Stimulated activated CD4-positive, alpha-beta T cell treated with anti-CD3 and anti-CD28 coated beads, Interleukin-1b, Interleukin-23, amount 100 ng/mL, for 24 hours (primary cell): Measurements from ENCODE around the gene ARHGEF17.

Experiments used
- DNase-seq, 4 experiments: peaks; one replicate each; pipeline ENCODE4 v3.0.0-alpha.2; 2020; ENCODE audit warnings: low read depth in 4 of 4, low spot score in 1 of 4

ARHGEF17 gene

DNA sequence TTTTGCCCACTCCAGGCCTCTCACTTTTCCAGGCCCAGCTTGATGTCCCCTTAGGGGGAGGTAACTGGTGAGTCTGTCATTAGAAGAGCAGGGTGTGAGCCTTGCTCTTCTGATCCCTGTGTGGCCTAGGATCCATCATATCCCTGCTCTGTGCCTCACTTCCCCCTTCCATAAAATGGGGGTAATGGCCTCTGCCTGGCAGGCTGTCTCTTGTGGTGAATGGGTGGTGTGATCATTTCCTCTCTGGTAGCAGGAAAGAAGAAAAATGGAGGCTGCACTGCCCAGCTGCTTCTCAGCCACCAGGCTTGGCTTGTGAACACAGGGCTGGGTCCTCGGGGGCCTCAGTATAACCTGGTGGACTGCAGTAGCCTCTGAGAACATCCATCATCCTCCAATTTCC is 5.6 kb downstream of the ARHGEF17 start:
- DNase-seq: no peak

DNA sequence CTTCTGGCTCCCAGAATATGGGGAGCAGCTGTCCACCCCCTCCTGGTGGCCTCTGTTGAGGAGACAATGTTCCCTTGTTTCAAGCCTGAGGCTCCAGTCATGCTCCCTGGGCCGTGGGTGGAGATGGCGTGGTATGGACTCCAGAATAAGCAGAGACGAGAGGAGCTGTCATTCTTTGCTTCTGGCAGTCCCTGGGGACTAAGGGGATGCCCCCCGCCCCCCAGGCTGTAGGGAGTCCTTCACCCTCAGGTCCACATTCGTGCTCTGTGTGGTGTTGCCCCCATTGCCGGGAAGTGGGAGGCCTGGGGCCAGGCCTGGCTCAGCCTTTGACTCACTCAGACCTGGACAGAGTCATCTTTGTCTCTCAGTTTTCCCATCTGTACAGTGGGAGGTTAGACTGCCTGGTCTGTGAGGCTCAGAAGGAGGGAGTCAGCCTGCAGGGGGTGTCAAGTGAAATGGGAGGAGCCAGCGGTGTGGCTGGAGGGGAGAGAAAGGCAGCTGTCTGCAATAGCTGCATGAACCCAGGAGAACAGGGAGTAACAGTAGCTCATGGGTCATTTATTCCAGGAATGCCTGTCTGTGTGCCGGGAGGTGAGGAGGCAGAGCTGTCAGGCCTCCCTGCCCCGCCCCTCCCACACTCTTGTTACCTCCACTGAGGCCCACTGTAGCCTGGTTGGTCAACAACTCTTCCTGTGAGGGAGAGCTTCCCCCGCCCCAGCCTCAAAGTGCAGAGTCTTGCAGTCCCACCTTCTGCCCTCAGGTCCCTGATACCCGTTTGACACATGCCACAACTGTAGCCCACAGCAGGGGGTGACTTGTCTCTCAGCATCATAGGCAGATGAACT is 6.3 kb downstream of the ARHGEF17 start:
- DNase-seq: no peak

DNA sequence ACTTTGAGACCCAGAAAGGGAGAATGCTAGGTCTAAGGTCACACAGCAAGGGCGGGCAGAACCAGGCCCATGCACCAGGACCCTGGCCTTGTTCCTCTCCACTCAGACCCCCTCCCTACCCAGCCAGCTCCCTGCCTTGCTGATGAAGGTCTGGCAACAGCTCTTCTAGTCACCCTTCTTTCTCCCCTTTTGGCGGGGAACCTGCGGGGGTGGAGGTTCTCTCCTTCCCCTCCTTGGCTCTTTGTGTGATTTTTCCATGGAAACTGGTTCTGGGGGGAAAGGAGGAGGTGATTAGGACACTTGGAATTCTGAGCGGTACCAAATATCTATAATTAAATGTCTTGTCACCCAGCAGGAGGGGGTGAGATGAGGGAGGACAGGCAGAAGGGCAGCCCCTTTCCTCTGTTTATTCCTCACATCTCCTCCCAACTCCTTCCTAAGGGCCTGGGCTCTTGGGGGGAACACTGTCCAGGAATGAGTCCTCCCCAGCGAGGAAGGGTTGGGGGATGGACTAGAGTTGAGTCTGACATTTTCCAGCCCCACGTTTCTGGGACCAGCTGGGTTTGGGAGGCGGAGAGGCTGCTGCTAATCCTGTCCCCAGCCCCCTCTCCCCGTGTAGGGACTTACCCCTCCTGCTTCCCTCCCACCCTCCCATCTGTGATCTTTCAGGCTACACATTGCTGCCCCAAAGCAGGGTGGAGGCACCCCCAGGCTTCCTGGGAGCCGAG is 7.4 kb downstream of the ARHGEF17 start:
- no peak for DNase-seq

DNA sequence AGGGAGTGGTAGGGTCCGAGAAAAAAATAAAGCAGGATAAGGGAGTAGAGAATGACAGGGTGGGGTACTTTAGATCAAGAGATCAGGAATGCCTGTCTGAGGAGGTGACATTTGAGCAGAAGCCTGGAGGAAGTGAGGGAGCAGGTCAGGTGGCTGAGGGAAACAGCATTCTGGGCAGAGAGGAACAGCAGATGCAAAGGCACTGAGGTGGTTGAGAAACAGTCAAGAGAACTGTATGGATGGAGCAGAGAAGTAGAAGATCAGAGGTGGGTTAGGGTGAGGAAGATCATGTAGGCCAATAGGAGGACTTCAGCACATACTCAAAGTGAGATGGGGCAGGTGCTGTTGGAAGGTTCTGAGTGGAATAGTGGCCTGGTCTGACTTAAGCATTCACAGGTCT is 8.3 kb downstream of the ARHGEF17 start:
- DNase-seq: no peak

DNA sequence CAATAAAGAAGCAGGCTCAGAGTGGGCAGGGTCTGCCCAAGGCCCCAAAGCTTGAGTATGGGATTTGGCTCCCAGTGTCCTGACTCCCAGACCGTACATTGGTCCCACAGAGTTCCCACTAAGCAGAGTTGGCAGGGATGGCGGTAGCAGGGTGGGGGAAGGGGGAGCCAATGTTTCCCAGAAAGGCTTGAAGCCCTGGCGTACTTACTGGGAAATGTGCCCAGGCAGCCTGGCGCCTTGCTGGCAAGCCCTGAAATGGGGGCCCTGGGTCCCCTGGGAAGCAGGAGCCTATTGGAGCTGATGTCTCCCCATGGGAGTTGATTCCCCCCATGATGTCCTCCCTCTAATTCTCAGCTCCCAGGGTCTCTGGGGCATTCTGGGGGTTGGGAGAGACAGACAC is 9.3 kb downstream of the ARHGEF17 start:
- DNase-seq: no peak

DNA sequence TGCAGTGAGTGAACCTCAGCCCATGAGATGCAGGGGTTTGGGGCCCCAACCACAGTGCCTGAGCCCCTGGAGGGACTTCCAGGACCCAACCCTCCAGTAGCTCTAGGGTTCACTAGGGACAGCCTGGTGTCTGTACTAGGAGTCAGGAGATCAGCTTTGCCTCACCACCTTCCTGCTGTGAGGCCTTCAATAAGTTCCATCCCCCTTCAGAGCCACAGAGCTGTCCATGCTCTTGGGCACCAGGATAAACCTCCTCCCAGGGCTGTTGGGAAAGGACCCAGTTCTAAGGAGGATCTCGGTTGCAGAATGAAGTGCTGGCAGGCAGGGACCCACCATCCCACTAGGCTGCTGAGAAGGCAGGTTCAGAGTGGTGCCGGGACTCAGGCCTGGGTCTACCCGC is 9.7 kb downstream of the ARHGEF17 start:
- DNase-seq: no peak

DNA sequence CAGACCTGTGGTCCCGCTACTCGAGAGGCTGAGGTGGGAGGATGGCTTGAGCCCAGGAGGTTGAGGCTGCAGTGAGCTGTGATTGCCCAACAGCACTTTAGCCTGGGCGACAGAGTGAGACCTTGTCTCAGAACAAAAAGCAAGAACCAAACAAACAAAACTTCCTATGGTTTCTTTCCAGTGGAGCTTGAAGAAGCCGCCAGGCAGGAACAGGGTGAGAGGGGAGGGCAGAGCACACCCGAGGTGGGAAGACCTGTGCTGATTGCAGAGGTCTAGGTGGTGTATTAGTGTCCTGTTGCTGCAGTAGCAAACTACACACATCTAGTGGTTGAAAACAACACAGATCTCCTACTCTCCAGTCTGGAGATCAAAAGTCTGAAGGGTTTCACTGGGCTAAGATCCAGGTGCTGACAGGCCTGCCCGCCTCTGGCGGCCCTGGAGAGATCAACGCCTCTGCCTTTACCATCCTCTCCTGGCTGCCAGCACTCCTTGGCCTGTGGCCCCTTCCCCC is 10.5 kb downstream of the ARHGEF17 start:
- no peak for DNase-seq

DNA sequence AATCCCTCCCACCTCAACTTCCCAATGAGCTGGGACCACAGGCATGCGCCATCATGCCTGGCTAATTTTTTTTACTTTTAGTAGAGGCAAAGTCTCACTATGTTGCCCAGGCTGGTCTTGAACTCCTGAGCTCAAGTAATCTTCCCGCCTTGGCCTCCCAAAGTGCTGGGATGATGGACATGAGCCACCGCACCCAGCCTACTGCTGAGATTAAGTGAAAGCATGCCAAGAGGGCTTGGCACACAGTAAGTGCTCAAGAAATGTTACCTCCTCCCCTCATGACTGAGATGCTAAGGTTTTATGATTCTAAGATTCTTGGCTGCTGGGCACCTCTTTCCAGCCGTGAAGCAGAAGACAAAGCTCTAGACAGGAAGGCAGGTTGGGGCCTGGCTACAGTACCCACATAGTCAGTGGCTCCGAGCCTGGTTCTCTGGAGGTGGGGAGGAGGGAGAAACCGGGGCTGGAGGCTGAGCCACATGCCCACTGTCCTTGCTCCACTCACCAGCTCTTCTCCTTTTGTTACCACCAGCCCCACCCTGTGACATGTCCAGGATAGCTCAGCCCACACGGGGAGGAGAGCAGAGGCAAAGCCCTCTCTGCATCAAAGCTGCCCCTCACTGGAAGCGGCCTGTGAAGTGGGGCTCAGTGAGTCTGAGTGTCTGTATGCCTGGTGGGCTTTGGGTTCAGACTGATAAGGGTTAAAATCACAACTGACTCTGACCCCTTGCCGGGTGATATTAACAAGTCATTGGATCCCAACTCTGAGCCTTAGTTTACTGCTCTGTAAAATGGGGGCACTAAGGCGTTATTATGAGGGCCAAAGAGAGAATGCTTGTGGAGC is 12.9 kb downstream of the ARHGEF17 start:
- DNase-seq: no peak

DNA sequence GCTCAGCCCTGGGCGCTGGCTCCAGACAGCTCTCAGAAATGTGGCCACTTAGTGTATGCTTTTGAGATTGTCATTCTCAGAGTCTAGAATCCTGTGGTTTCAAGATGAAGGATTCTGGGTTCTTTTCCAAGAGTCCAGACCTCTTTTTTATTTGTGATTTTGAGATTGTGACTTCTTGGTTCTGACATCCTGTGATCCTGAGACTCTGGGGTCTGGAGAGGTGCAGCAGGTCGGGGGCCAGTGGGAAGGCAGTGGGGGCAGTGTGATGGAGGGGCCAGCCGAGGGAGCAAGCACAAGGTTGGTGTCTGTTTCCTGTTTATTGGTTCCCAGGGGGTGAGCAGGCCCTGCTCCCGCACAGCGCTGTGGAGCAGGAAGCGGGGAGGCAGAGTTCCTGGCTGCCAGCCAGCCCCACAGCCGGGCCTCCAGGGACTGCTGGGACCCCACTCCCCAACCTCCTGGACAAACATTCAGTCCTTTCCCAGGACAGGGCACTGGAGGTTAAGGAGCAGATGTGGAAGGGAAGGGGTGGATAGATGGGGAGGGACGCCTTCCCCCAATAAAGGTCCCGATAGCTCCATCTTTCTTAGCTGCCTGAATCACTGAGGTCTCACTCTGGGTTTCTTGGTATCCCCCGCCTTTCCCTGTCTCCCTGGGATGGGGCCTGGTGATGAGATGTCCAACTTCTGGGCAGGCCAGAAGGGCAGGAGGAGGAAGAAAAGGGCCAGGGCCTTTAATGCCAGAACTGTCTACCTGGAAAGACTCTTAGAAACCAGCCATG is 13.7 kb downstream of the ARHGEF17 start:
- DNase-seq: no peak

DNA sequence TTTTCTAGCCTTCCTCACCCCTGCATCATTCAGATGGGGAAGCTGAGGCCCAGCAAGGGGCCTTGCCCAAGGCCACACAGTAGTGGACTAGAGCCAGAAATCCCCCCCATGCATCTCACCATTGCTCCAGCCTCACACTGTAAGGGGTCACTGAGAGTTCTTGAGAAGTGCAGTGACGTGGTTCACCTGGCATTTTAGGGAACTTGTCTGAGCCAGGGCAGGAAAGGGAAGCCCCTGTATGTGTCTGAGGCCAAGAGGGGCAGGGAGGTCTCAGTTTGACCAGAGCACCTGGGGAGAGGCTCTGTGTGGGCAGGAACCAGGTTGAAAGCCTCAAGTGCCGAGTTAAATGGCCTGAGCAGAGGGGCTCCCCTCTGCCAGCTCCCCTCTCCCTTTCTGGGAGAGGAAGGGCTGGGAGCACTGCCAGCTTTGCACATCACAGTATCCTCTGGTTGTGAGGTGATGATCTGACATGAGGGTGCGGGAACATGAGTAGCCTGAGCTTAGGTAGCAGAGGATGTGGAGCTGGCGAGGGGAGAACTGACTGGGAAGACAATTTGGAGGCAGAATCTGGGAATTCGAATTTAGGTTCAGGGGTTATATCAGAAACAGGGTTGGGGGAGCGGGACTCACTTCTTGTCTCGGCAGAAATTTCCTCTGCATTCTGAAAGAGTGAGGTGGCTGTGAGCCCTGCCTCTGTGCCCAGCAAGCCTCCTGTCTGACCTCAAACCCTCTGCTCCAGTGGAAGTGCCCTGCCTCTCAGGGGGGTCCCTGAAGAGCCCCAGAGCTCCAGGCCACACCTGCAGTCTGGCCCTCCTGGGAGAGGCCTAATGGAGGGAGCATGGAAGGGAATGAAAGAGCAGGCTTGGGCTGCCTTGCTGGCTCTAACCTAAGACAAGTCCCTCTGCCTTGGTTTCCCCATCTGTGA is 14.6 kb downstream of the ARHGEF17 start:
- DNase-seq: no peak

DNA sequence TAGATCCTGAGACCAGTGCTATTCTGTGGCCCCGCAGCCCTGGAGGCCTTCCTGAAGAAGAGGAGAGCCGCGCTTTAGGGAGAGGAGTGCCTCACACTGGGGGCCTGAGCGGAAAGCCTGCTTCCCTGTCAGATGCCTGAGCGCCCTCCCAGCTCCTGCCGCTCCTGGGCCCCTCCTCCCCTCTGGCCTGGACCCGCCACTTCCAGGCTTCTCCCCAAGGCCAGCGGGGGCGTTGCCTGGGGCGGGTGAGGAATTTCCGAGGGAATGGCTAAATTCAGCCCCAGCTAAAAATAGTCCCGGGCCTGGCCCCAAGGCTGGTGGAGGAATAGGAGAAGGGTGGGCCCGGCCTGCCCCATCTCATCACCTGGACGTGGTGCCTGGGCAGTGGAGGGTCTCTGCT is 15.4 kb downstream of the ARHGEF17 start:
- no peak for DNase-seq

DNA sequence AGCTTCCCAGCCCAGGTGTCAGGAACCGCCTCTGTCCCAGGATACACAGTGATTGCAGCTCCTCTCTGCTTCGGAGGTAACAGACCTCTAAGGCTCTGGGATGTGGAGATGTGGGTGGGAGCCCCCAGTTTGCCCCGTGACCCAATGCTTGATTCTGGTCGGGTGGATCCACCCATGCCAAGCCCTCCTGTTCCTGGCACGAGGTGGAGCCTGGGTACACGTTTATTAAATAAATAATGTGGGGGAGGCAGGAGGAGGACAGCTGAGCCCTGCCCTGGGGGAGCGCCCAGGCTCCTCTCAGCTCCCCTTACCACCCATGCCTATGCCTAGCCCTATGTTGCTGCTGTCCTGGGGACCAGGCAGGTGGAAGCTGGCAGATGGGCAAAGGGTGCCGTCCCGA is 16.0 kb downstream of the ARHGEF17 start:
- DNase-seq: no peak

DNA sequence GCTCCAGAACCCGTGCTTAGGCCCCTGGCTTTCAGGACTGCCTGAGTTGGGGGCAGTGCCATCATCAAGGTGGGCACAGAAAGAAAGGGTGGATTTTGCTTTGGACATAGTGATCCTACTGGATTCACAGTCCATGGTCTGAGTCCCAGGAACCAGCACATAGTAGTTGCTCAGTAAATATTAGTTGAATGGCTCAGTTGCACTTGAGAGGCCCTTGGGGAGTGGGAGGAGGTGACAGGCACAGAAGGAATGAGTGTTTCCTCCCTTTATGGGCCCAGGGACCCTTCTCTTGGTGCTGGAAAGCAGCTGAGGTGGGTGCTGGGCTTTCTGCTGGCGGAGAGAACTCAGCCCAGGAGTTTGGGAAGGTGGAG is 16.6 kb downstream of the ARHGEF17 start:
- no peak for DNase-seq

DNA sequence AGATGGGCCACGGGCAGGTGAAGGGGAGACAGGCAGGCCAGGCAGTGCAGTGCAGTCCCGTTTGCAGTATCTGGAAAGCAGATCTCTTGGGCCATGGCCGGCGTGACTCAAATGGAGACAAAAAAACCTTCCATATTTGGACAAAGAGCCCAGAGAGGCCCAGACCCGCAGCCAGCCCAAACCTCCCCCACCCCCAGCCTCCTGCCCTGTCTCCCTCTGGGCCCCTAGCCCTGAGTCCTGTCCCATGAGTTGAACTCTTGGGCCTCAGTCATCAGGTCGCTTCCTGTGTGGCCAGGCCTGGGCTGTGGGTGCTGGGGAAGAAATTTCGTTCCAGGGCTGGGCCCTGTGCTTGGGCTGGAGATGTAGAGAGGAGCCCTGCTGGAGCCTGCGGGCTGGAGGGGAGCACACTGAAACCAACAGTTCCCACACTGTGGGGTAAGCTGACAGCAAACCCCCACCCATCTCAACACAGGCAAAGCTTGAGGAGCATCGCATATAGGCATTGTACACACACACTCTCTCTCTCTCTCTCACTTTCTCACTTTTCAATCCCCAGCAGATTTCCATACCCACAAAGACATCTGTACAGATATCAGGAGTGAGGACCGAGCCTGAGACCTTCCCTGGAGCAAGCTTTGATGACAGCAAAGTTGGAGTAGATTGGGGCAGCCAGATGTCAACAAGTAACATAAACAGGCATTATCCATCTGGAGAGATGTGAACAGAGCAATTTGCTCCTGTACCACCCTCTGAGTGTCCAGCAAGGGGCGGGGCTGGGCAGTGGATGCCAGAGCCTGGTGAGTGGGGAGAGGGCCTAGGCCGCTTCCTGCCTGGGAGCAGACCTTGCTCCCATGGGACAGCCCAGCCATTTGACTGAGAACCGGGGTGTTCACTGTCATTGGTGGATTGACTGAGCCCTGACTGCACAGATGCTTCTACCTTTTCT is 17.2 kb downstream of the ARHGEF17 start:
- DNase-seq: no peak

DNA sequence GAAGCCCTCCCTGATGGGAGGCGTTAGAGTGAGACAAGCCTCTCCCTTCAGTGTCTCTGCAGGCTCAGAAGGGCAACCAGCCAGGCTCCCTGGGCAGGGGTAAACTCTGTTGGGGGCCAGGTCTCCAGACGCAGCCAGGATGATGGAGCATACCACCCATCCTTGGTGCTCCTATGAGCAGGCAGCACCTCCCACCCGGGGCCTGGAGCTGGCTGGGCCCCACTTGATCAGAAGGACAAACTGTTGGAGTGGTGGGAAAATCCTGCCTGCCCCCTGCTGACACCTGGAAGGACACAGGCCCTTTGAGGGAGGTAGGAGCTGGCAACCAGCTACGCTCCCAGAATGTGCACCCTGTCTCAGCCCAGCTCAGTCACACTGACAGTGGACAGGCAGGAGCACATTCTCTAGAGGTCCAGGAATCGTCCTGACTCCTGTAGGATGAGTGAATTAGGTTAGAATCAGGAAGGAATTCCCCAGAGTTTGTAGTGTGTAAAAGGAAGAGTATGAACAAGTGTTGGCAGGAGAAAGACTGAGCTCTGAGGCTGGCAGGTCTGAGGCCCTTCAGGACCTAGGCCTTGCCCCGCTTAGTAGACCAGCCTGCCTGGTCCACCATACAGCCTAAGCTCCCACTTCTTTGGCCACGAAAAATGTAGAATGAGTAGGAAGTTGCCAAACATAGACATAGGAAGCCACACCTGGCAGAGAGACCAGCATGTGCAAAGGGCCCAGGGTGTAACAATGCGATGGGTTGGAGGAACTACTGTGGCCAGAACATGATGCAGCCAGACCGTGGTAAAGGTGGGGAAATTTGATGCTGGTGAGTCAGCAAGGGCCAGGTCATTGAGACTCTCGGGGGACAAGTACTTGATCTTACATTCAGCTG is 19.1 kb downstream of the ARHGEF17 start:
- DNase-seq: no peak

DNA sequence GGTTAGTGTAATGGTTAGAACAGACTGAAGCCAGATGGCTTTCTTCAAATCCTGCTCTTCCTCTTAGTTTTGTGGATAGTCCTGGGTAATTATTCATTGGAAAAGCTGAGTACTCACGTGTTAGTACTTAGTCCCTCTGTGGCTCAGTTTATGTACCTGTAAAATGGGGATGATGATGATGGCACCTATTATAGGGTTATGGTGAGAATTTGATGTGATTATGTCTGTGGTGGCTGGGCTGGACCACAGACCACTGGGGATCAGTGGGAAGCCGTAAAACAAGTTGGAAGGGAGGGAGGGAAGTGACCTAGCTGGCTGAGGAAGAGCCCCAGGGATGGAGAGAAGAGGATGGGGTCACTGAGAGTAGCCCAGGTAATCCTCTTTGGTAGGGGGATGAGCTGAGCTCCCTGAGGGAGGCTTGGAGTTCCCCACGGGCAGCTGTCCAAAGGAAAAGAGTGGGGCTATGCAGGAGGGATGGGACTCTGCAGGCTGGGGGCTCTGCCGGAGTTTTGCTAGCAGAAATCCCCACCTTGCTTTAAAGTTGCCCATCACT is 19.8 kb downstream of the ARHGEF17 start:
- no peak for DNase-seq

DNA sequence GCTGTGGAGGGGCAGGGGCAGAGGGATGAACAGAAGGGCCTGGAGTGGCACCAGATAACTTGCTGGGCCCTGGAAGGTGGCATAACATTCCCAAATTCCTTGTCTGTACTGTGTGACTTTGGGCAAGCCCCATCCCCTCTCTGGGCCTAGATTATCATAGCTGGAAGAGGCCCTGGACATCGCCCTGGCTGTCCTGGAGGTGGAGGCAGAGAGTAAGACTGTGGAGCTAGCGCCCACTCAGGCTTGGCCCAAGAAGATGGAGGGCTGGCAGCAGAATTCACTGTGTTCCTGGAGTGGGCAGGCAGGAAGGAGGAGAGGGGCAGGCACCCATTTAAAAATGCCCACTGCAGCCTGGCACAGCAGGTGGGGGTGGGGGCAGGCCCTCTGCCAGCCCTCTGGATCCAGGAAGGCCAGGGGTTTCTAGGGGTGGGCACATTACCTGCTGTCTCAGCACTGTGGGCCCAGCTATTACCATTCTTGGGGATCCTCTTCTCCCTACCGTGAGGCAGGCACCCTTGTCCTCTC is 22.6 kb downstream of the ARHGEF17 start:
- DNase-seq: no peak
